Measurements from ENCODE around the gene CES5A. TPM values are rescaled to one million over a fixed set of nuclear protein-coding genes. Genes with fewer than 3 reads are reported as not detected.
"Not testable (repeated sequence)": the region's sequence is repeated elsewhere in the genome, so short reads cannot be mapped to it uniquely, and the experiment has no call there.

Gene CES5A, protein sequence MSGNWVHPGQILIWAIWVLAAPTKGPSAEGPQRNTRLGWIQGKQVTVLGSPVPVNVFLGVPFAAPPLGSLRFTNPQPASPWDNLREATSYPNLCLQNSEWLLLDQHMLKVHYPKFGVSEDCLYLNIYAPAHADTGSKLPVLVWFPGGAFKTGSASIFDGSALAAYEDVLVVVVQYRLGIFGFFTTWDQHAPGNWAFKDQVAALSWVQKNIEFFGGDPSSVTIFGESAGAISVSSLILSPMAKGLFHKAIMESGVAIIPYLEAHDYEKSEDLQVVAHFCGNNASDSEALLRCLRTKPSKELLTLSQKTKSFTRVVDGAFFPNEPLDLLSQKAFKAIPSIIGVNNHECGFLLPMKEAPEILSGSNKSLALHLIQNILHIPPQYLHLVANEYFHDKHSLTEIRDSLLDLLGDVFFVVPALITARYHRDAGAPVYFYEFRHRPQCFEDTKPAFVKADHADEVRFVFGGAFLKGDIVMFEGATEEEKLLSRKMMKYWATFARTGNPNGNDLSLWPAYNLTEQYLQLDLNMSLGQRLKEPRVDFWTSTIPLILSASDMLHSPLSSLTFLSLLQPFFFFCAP
- not detected for total RNA-seq

DNA sequence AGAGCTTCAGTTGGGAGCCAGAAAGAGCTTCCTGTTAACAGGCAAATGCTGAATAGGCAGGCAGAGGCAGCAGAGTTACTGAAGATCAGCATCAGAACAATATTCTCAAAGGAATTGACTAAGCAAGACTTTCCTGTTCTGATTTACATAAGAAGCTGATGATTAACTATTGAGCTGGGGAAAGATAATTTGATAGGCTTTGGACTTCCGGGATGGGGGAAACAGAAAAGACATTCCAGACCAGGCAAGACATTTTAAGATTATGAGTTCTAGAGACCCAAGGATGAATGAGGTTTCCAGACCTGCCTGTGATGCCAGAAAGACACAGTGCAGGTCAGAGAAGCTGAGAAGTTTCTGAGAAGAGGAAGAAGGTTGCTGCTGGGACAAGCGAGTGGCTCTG, at the start of gene CES5A:
Gene CES5A (minus strand): TSS at position 101 of the 400 bp plus-strand sequence. CDS start 152 bp downstream, outside the sequence.
- ATAC-seq (ENCODE audit: low FRiP score) (no peak), DNase-seq (ENCODE audit: low spot score) (no peak)
- TF ChIP-seq, protein P1, sequence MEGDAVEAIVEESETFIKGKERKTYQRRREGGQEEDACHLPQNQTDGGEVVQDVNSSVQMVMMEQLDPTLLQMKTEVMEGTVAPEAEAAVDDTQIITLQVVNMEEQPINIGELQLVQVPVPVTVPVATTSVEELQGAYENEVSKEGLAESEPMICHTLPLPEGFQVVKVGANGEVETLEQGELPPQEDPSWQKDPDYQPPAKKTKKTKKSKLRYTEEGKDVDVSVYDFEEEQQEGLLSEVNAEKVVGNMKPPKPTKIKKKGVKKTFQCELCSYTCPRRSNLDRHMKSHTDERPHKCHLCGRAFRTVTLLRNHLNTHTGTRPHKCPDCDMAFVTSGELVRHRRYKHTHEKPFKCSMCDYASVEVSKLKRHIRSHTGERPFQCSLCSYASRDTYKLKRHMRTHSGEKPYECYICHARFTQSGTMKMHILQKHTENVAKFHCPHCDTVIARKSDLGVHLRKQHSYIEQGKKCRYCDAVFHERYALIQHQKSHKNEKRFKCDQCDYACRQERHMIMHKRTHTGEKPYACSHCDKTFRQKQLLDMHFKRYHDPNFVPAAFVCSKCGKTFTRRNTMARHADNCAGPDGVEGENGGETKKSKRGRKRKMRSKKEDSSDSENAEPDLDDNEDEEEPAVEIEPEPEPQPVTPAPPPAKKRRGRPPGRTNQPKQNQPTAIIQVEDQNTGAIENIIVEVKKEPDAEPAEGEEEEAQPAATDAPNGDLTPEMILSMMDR (IDR thresholded peaks at IDR 0.05), result no peak

DNA sequence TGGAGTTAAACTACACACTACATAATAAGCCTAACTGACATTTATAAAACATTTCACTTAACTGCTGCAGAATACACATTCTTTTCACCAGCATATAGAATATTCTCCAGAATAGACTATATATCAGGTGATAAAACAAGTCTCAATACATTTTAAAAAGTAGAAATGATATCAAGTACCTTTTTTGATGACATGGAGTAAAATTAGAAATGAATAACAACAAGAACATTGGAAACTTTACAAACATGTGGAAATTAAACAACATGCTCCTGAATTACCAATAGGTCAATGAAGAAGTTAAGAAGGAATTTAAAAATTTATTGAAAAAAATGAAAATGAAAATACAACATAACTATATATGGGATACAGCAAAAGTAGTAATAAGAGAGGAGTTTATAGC, 47.5 kb upstream of the CES5A start:
- TF ChIP-seq, protein P1 (IDR thresholded peaks at IDR 0.05), result no peak
- no peak for ATAC-seq (ENCODE audit: low FRiP score)
- DNase-seq (ENCODE audit: low spot score), result no peak

DNA sequence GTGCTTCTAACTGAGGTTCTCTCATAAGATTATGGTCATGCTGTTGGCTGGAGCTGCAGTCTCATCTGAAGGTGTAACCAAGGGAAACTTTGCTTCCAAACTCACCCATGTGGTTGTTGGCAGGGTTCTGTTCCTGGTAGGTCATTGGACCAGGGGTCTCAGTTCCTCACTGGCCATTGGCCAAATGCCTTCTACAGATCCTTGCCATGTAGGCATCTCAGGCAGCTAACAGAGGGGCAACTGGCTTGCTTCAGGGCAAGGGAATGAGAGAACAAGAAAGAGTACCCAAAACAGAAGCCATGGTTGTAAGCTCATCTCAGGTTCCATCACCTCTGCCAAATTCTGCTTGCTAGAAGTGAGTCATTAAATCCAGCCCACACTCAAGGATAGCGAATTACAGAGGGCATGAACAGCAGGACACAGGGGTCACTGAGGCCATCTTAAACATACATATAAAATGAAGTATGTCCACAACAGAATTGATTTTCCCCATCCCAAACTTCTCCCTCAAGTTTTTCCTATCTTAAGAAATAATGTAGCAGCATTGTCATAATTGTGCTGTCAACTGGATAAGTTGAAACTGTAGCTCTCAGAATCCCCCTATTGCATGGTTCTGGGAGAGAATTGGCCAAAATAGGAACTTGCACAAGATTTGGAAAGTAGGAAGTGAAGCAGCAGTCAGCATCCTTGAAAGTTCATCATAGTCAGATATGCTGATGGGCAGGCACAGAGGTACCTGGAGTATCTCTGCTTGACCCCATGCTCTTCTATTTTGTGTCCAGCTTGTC, 42.4 kb upstream of the CES5A start:
- no peak for ATAC-seq (ENCODE audit: low FRiP score)
- TF ChIP-seq, protein P1 (IDR thresholded peaks at IDR 0.05), result no peak
- DNase-seq (ENCODE audit: low spot score), result no peak

DNA sequence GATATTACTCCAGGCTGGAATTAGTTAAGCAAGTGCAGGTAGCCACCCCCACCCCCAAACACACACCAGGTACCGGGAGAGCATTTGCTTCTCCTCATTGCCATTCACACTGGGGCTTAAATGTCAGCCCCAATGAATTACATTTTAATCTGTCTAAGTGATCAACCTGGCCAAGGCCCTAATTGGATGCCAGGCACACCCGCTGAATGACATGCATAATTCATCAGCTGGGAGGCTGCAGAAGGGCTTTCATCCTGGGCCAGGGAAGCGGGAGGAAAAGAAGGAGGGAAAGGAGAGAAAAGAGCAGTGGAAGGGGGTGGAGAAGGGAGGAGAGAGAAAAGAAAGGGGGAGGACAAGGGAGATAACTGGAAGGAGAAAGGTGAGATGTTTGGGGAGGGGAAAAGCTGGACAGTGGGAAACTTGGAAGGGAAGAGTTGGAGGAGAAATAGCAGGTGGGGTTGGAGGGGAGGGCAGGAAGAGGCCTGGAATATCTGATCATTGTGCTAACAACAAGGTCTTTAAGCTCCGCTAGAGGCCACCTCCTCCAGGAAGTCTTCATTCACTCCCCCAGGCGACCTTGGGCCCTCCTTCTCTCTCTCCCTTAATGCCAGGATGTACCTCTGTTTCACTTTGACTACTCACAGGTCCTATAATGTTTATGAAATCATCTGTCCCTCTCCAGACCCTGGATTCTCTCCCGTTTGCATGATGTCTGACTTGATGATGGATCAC, 40.1 kb upstream of the CES5A start:
- TF ChIP-seq, protein P1 (IDR thresholded peaks at IDR 0.05), result no peak
- ATAC-seq (ENCODE audit: low FRiP score) (no peak), DNase-seq (ENCODE audit: low spot score) (no peak)

DNA sequence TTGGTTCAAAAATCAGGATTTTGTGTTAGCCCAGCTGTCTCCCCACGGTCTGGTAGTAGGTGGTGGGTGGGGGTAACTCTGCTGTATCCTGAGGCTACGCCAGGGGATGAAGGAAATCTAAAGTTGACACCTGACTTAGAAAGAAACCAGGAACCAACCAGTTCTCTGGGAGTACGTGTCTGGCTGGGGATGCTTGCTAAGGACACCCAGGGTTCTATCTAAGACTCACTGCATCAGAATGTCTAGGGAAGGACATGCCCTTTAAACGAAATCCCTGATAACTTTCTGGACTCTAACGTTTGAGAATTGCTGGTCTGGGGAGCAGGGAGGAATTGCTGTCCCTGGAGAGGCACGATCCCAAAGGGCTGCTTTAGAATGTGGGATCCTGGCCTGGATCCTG, 39.2 kb upstream of the CES5A start:
- TF ChIP-seq, protein P1 (IDR thresholded peaks at IDR 0.05), result no peak
- no peak for DNase-seq (ENCODE audit: low spot score)
- ATAC-seq (ENCODE audit: low FRiP score), result no peak

DNA sequence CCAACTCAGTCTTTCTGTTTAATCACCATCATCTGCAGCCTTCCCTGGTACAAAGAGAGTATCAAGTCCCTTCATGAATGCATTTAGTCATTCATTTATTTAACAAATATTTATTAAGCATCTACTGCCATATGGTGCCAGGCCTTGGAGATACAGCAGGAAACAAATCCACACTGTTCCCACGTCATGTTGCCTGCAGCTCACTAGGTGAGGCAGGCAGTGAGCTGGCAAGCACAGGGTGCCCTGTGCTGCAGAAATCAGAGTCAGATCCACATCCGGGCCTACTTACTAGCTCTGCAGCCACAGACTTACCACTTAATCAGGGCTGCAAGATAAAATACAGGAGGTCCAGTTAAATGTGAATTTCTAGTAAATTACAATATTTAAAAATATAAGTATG, 38.5 kb upstream of the CES5A start:
- DNase-seq (ENCODE audit: low spot score), result no peak
- TF ChIP-seq, protein P1 (IDR thresholded peaks at IDR 0.05), result no peak

DNA sequence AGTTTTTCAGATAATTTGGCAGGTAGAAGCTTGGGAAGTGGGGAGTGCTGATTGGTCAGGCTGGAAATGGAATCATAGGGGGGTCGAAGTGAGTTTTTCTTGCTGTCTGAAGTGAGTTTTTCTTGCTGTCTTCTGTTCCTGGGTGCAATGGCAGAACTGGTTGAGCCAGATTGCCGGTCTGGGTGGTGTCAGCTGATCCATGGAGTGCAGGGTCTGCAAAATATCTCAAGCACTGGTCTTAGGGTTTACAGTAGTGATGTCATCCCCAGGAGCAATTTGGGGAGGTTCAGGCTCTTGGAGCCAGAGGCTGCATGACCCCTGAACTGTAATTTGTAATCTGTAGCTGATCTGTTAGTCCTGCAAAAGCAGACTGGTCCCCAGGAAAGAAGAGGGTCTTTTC, 37.9 kb upstream of the CES5A start:
- not testable (repeated sequence) for DNase-seq (ENCODE audit: low spot score); ATAC-seq (ENCODE audit: low FRiP score)

More for the DNA sequence above, 38.5 kb upstream of the CES5A start:
- no peak for ATAC-seq (ENCODE audit: low FRiP score)
